Tibial nerve (tissue), 4 donors: ENCODE measurements around the gene OBSCN.

ENCODE experiments used
- EP300 ChIP-seq, 2 donors: sonication (generic); formaldehyde crosslinking; IDR thresholded peaks; one replicate each; pipeline ENCODE4 v1.6.1; 2017; ENCODE audit warnings: antibody characterized with exemption in 2 of 2, mild to moderate bottlenecking in 1 of 2
- POLR2A ChIP-seq, 2 donors: fragments of 450-650 bp; IDR thresholded peaks; one replicate each; pipeline ENCODE4 v1.6.1; 2017; ENCODE audit warnings: antibody characterized with exemption in 2 of 2, mild to moderate bottlenecking in 2 of 2, moderate library complexity in 2 of 2
- TF ChIP-seq, protein P1 (sequence below), 5 experiments: fragments of 200-600 bp in 3 of 5; fragments of 450-650 bp in 2 of 5; sonication (generic) in 3 of 5; IDR thresholded peaks; one replicate each; pipeline ENCODE4 v1.5.1; 2016 to 2019; ENCODE audit warnings: antibody characterized with exemption in 5 of 5, mild to moderate bottlenecking in 3 of 5, moderate library complexity in 2 of 5

- TF ChIP-seq, protein P1, sequence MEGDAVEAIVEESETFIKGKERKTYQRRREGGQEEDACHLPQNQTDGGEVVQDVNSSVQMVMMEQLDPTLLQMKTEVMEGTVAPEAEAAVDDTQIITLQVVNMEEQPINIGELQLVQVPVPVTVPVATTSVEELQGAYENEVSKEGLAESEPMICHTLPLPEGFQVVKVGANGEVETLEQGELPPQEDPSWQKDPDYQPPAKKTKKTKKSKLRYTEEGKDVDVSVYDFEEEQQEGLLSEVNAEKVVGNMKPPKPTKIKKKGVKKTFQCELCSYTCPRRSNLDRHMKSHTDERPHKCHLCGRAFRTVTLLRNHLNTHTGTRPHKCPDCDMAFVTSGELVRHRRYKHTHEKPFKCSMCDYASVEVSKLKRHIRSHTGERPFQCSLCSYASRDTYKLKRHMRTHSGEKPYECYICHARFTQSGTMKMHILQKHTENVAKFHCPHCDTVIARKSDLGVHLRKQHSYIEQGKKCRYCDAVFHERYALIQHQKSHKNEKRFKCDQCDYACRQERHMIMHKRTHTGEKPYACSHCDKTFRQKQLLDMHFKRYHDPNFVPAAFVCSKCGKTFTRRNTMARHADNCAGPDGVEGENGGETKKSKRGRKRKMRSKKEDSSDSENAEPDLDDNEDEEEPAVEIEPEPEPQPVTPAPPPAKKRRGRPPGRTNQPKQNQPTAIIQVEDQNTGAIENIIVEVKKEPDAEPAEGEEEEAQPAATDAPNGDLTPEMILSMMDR (IDR thresholded peaks at IDR 0.05) = no peak
- no peak for TF ChIP-seq POLR2A (IDR thresholded peaks at IDR 0.05)
- no peak for TF ChIP-seq EP300 (IDR thresholded peaks at IDR 0.05)
Observed at GRCh38 chr1:228225165-228225710, 17.4 kb downstream of the OBSCN start.
